Testis (tissue), 2 donors: Measurements from ENCODE around the gene SMG6.

ENCODE experiments used
- POLR2A ChIP-seq: fragments of 450-650 bp; IDR thresholded peaks from one replicate; pipeline ENCODE4 v1.6.1; 2017; ENCODE audit warnings: antibody characterized with exemption, mild to moderate bottlenecking, moderate library complexity
- TF ChIP-seq, protein P1 (sequence below), 3 experiments: fragments of 450-650 bp in 2 of 3; fragments of 200-600 bp in 1 of 3; sonication (generic) in 1 of 3; IDR thresholded peaks; one replicate each; pipeline ENCODE4 v1.5.1; 2016 to 2019; ENCODE audit warnings: antibody characterized with exemption in 3 of 3, mild to moderate bottlenecking in 2 of 3, moderate library complexity in 1 of 3

DNA sequence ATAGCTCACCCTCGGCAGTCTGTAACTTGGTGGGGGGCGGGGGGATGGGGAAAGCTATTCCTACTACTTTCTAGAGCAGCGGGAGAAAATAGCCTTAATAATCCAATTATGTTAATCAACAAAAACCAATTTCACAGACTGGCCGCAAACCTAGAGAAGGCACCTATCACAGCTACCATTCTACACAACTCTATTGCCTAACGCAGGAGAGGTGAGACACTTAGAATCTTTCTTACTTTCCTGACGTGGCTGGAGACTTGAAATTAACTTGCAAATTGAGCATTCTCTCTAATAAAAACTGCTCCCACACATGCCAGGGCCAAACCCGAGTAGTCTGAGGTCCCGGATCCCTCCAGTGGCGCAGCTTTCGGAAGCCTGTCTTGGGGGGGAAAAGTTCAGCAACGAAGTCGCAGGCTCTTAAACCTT is 794 bp downstream of the SMG6 start:
- TF ChIP-seq, protein P1, sequence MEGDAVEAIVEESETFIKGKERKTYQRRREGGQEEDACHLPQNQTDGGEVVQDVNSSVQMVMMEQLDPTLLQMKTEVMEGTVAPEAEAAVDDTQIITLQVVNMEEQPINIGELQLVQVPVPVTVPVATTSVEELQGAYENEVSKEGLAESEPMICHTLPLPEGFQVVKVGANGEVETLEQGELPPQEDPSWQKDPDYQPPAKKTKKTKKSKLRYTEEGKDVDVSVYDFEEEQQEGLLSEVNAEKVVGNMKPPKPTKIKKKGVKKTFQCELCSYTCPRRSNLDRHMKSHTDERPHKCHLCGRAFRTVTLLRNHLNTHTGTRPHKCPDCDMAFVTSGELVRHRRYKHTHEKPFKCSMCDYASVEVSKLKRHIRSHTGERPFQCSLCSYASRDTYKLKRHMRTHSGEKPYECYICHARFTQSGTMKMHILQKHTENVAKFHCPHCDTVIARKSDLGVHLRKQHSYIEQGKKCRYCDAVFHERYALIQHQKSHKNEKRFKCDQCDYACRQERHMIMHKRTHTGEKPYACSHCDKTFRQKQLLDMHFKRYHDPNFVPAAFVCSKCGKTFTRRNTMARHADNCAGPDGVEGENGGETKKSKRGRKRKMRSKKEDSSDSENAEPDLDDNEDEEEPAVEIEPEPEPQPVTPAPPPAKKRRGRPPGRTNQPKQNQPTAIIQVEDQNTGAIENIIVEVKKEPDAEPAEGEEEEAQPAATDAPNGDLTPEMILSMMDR (IDR thresholded peaks at IDR 0.05), result no peak
- TF ChIP-seq POLR2A, result no peak
